ENCODE results near the gene RPS15. TPM values are rescaled to one million over a fixed set of nuclear protein-coding genes. Genes with fewer than 3 reads are reported as not detected.

The RPS15 gene
- total RNA-seq (2014; rRNA removed; shearing (Covaris generic); ENCODE audit: low replicate concordance): 347 and 450 TPM in 2 replicates

- in situ Hi-C loops (cut with HindIII; ENCODE audit: low pct_unique_long_range_greater_than_20kb, low sequenced_read_pairs): no loop called here
- DNase-seq (ENCODE audit: low read depth): peak; percentile 85
Measured at GRCh38 chr19:1438035-1438932, at the start of gene RPS15. RPS15 (plus strand) TSS chr19:1438396; CDS start chr19:1438426, 30 bp downstream.

GRCh38 chr19:1388637-1389026 is 49.6 kb upstream of the RPS15 start:
- DNase-seq (ENCODE audit: low read depth): no peak
- in situ Hi-C loops (cut with HindIII; ENCODE audit: low pct_unique_long_range_greater_than_20kb, low sequenced_read_pairs): no loop called here

GRCh38 chr19:1389033-1389940 is 48.9 kb upstream of the RPS15 start:
- in situ Hi-C loops (cut with HindIII; ENCODE audit: low pct_unique_long_range_greater_than_20kb, low sequenced_read_pairs): no loop called here
- DNase-seq (ENCODE audit: low read depth): no peak

- in situ Hi-C loops (cut with HindIII; ENCODE audit: low pct_unique_long_range_greater_than_20kb, low sequenced_read_pairs): no loop called here
- no peak for DNase-seq (ENCODE audit: low read depth)
Measured at GRCh38 chr19:1390890-1391423, 47.2 kb upstream of the RPS15 start.

GRCh38 chr19:1392407-1392806 is 45.8 kb upstream of the RPS15 start:
- no peak for DNase-seq (ENCODE audit: low read depth)
- in situ Hi-C loops (cut with HindIII; ENCODE audit: low pct_unique_long_range_greater_than_20kb, low sequenced_read_pairs): no loop called here

GRCh38 chr19:1392939-1393530 is 45.2 kb upstream of the RPS15 start:
- DNase-seq (ENCODE audit: low read depth): no peak
- in situ Hi-C loops (cut with HindIII; ENCODE audit: low pct_unique_long_range_greater_than_20kb, low sequenced_read_pairs): no loop called here

GRCh38 chr19:1393841-1394240 is 44.4 kb upstream of the RPS15 start:
- in situ Hi-C loops (cut with HindIII; ENCODE audit: low pct_unique_long_range_greater_than_20kb, low sequenced_read_pairs): no loop called here
- DNase-seq (ENCODE audit: low read depth): no peak

GRCh38 chr19:1394252-1395193 is 43.7 kb upstream of the RPS15 start:
- in situ Hi-C loops (cut with HindIII; ENCODE audit: low pct_unique_long_range_greater_than_20kb, low sequenced_read_pairs): no loop called here
- no peak for DNase-seq (ENCODE audit: low read depth)

GRCh38 chr19:1395194-1396018 is 42.8 kb upstream of the RPS15 start:
- in situ Hi-C loops (cut with HindIII; ENCODE audit: low pct_unique_long_range_greater_than_20kb, low sequenced_read_pairs): no loop called here
- DNase-seq (ENCODE audit: low read depth): no peak

GRCh38 chr19:1396019-1396767 is 42.0 kb upstream of the RPS15 start:
- in situ Hi-C loops (cut with HindIII; ENCODE audit: low pct_unique_long_range_greater_than_20kb, low sequenced_read_pairs): no loop called here

GRCh38 chr19:1396768-1397679 is 41.2 kb upstream of the RPS15 start:
- in situ Hi-C loops (cut with HindIII; ENCODE audit: low pct_unique_long_range_greater_than_20kb, low sequenced_read_pairs): no loop called here
- no peak for DNase-seq (ENCODE audit: low read depth)

More at GRCh38 chr19:1396019-1396767, 42.0 kb upstream of the RPS15 start:
- no peak for DNase-seq (ENCODE audit: low read depth)

- in situ Hi-C loops (cut with HindIII; ENCODE audit: low pct_unique_long_range_greater_than_20kb, low sequenced_read_pairs): no loop called here
- DNase-seq (ENCODE audit: low read depth): no peak
Measured at GRCh38 chr19:1397838-1398237, 40.4 kb upstream of the RPS15 start.

GRCh38 chr19:1399079-1399478 is 39.1 kb upstream of the RPS15 start:
- in situ Hi-C loops (cut with HindIII; ENCODE audit: low pct_unique_long_range_greater_than_20kb, low sequenced_read_pairs): no loop called here
- no peak for DNase-seq (ENCODE audit: low read depth)

GRCh38 chr19:1399745-1400144 is 38.5 kb upstream of the RPS15 start:
- DNase-seq (ENCODE audit: low read depth): no peak
- in situ Hi-C loops (cut with HindIII; ENCODE audit: low pct_unique_long_range_greater_than_20kb, low sequenced_read_pairs): no loop called here

Data from Caki2 (cell line).